ENCODE measurements around the gene FERMT2.

The FERMT2 gene

DNA sequence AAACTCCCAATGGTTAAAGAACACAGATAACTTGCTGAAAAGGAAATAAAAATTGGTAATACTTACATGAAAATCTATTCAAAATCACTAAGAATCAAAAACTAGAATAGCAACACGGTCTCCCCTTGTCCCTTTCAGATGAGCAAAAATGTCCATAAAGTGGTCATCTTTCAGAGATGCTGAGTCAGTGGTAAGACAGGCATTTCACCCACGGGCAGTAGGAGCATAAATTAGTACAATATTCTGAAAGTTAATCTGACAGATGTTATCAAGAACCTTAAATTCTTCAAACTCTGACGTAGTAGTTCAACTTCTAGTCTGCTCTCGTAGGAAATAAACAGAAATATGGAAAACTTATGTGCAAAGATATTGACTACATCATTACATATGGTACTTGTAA, 126.4 kb downstream of the FERMT2 start:
- DNase-seq (ENCODE audit: low read depth) = no peak

DNA sequence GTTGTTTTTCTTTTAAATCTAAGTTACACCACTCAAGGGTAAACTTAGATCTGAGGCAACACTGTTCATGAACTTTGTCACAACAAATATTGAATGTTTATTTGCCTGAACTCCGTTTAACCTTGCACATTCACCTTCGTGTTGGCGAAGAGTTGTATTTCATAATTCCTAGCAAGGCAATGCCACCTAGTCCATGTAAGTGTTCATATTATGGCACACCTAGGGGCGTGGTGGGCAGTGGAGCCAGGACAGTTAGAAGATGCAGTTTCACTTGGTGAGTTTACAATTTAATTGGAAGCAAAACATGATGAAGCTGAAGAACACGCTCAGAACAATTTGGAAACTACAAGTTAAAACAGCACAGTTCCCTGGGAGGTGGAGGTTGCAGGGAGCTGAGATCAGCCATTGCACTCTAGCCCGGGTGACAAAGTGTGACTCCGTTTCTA, 129.0 kb downstream of the FERMT2 start:
- DNase-seq (ENCODE audit: low read depth) = no peak

DNA sequence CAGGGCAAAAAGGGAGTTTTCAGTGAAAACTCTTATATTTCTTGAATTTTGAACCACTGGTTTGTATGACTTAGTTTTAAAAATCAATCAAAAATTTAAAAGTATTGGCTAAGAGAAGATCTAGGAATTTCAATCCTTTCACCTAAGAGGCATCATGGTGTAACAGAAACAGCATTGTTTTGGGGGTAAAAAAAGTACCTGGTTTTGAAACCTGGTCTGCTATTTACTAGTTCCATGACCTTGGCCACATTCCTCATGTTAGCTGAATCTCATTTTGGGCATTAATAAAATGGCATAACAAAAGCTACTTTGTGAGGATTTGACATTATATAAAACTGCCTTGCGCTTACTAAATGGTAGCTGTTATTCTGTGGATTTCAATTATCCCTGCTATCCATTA, 142.7 kb downstream of the FERMT2 start:
- DNase-seq (ENCODE audit: low read depth) = no peak

Measured in stromal cell of bone marrow (primary cell).